Right ventricle myocardium inferior (tissue), 1 donor: ENCODE data around the gene GDPD2. TPM values are rescaled to one million over a fixed set of nuclear protein-coding genes. Genes with fewer than 3 reads are reported as not detected.

Experiments used
- total RNA-seq: library from RNA; stranded (reverse); fragmentation: NEBNext Ultra II Directional; extraction: Animal tissue kit (Norgen Biotek cat#: 25700); gene quantifications from one replicate; pipeline ENCODE4 v1.2.1, GENCODE V29; 2021
- donor health status: DM: no; HTN: yes; CAD: no; lungs with severe emphysema.

The GDPD2 gene
- total RNA-seq, 1 donor from 2014 or later: not detected

Other genes starting within 250 kb of the GDPD2 start
- gene DGAT2L6, start 245.8 kb upstream of the GDPD2 start, total RNA-seq: not detected
- not detected for gene AWAT1, start 188.7 kb upstream of the GDPD2 start, total RNA-seq
- gene P2RY4, start 163.1 kb upstream of the GDPD2 start, total RNA-seq: not detected
- not detected for gene ARR3, start 155.0 kb upstream of the GDPD2 start, total RNA-seq
- not detected for gene RAB41, start 141.1 kb upstream of the GDPD2 start, total RNA-seq
- gene PDZD11, start 133.4 kb upstream of the GDPD2 start, total RNA-seq: 33.9 TPM
- 0.84 TPM for gene KIF4A, start 133.2 kb upstream of the GDPD2 start, total RNA-seq
- 9.5 TPM for gene DLG3, start 21.5 kb downstream of the GDPD2 start, total RNA-seq